ENCODE measurements around the gene CRYM. TPM values are rescaled to one million over a fixed set of nuclear protein-coding genes. Genes with fewer than 3 reads are reported as not detected.
"Not testable (repeated sequence)": the region's sequence is repeated elsewhere in the genome, so short reads cannot be mapped to it uniquely, and the experiment has no call there.

The CRYM gene
- total and polyA plus RNA-seq, 4 donors = 2.3 to 7.8 (median 7.0) TPM

GRCh38 chr16:21275529-21275928, 2.6 kb downstream of the CRYM start:
- H3K27ac ChIP-seq (ENCODE audit: low read depth in 1 of 2, low read length in 2 of 2) = no peak overlapping the region
- peaks cover 0 to 24% (median 14%) of the 10 kb centered on the region in 4 donors for H3K4me1 ChIP-seq (ENCODE audit: control insufficient read depth in 4 of 4, insufficient read depth in 4 of 4, low read length in 3 of 4)
- H3K9me3 ChIP-seq (ENCODE audit: control insufficient read depth in 4 of 4, low read length in 3 of 4) = no peaks in the 10 kb centered on the region
- TF ChIP-seq YY1 (IDR thresholded peaks at IDR 0.05) = no peak
- TF ChIP-seq NR2F2 (IDR thresholded peaks at IDR 0.05) = no peak
- TF ChIP-seq EGR1 (IDR thresholded peaks at IDR 0.05; ENCODE audit: low read depth in 2 of 2) = no peak
- no peak for TF ChIP-seq HNF4G (IDR thresholded peaks at IDR 0.05)
- H3K9ac ChIP-seq (ENCODE audit: low read depth in 1 of 2, low read length in 2 of 2) = no peak overlapping the region
- 93% methylated on average over 3 of the region's 3 CpGs for WGBS
- no peaks in the 10 kb centered on the region for H3K36me3 ChIP-seq (ENCODE audit: control insufficient read depth in 4 of 4, insufficient read depth in 3 of 4, low read depth in 1 of 4, low read length in 3 of 4)
- no peak for DNase-seq (ENCODE audit: low spot score)
- H3K27me3 ChIP-seq (ENCODE audit: control insufficient read depth in 4 of 4, insufficient read depth in 4 of 4, low read length in 3 of 4) = no peaks in the 10 kb centered on the region
- no peak overlapping the region for H3K4me3 ChIP-seq (ENCODE audit: low read depth in 1 of 3, low read length in 3 of 3)

GRCh38 chr16:21274172-21274726, 3.8 kb downstream of the CRYM start:
- Histone ChIP-seq H3K4me3 (ENCODE audit: low read depth in 1 of 3, low read length in 3 of 3) (no peak overlapping the region), H3K9me3 (ENCODE audit: control insufficient read depth in 4 of 4, low read length in 3 of 4) (no peaks in the 10 kb centered on the region), H3K36me3 (ENCODE audit: control insufficient read depth in 4 of 4, insufficient read depth in 3 of 4, low read depth in 1 of 4, low read length in 3 of 4) (no peaks in the 10 kb centered on the region), H3K4me1 (ENCODE audit: control insufficient read depth in 4 of 4, insufficient read depth in 4 of 4, low read length in 3 of 4) (peaks cover 0 to 21% (median 13%) of the 10 kb centered on the region in 4 donors), H3K9ac (ENCODE audit: low read depth in 1 of 2, low read length in 2 of 2) (no peak overlapping the region), H3K27me3 (ENCODE audit: control insufficient read depth in 4 of 4, insufficient read depth in 4 of 4, low read length in 3 of 4) (no peaks in the 10 kb centered on the region), H3K27ac (ENCODE audit: low read depth in 1 of 2, low read length in 2 of 2) (no peak overlapping the region)
- no peak for DNase-seq (ENCODE audit: low spot score)
- WGBS = 86% methylated on average over 5 of the region's 5 CpGs
- TF ChIP-seq RXRA (IDR thresholded peaks at IDR 0.05) (no peak), TAF1 (conservative IDR thresholded peaks at IDR 0.05) (no peak), GABPA (IDR thresholded peaks at IDR 0.05 in 1 of 2, conservative IDR thresholded peaks at IDR 0.05 in 1 of 2) (no peak), JUND (IDR thresholded peaks at IDR 0.05) (no peak), EGR1 (IDR thresholded peaks at IDR 0.05; ENCODE audit: low read depth in 2 of 2) (no peak), ATF3 (IDR thresholded peaks at IDR 0.05) (no peak), HNF4A (conservative IDR thresholded peaks at IDR 0.05) (no peak), HNF4G (IDR thresholded peaks at IDR 0.05) (no peak), REST (IDR thresholded peaks at IDR 0.05) (no peak), FOXA2 (IDR thresholded peaks at IDR 0.05) (no peak), RAD21 (IDR thresholded peaks at IDR 0.05) (no peak), NR2F2 (IDR thresholded peaks at IDR 0.05) (no peak), SP1 (IDR thresholded peaks at IDR 0.05) (no peak), YY1 (IDR thresholded peaks at IDR 0.05) (no peak)
- TF ChIP-seq, protein P1, sequence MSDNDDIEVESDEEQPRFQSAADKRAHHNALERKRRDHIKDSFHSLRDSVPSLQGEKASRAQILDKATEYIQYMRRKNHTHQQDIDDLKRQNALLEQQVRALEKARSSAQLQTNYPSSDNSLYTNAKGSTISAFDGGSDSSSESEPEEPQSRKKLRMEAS (IDR thresholded peaks at IDR 0.05) = no peak
- TF ChIP-seq, protein P2, sequence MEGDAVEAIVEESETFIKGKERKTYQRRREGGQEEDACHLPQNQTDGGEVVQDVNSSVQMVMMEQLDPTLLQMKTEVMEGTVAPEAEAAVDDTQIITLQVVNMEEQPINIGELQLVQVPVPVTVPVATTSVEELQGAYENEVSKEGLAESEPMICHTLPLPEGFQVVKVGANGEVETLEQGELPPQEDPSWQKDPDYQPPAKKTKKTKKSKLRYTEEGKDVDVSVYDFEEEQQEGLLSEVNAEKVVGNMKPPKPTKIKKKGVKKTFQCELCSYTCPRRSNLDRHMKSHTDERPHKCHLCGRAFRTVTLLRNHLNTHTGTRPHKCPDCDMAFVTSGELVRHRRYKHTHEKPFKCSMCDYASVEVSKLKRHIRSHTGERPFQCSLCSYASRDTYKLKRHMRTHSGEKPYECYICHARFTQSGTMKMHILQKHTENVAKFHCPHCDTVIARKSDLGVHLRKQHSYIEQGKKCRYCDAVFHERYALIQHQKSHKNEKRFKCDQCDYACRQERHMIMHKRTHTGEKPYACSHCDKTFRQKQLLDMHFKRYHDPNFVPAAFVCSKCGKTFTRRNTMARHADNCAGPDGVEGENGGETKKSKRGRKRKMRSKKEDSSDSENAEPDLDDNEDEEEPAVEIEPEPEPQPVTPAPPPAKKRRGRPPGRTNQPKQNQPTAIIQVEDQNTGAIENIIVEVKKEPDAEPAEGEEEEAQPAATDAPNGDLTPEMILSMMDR (IDR thresholded peaks at IDR 0.05; ENCODE audit: low read depth, low read length, missing input control) = no peak

DNA sequence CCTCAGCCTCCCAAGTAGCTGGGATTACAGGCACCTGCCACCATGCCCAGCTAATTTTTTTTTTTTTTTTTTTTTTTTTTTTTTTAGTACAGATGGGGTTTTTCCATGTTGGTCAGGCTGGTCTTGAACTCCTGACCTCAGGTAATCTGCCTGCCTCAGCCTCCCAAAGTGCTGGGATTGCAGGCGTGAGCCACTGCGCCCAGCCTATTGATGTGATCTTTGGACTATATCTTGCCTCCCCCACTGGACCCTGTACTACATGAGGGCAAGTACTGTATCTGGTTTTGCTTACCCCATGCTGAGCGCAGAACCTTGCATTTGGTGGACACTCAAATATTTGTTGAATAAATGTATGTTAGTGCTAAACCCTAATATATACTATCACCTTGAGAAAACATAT, 5.3 kb downstream of the CRYM start:
- not testable (repeated sequence) for DNase-seq (ENCODE audit: low spot score); H3K9me3 ChIP-seq (ENCODE audit: control insufficient read depth in 4 of 4, low read length in 3 of 4); H3K27me3 ChIP-seq (ENCODE audit: control insufficient read depth in 4 of 4, insufficient read depth in 4 of 4, low read length in 3 of 4); H3K27ac ChIP-seq (ENCODE audit: low read depth in 1 of 2, low read length in 2 of 2); H3K36me3 ChIP-seq (ENCODE audit: control insufficient read depth in 4 of 4, insufficient read depth in 3 of 4, low read depth in 1 of 4, low read length in 3 of 4); H3K4me1 ChIP-seq (ENCODE audit: control insufficient read depth in 4 of 4, insufficient read depth in 4 of 4, low read length in 3 of 4); H3K4me3 ChIP-seq (ENCODE audit: low read depth in 1 of 3, low read length in 3 of 3); H3K9ac ChIP-seq (ENCODE audit: low read depth in 1 of 2, low read length in 2 of 2)
- 96% methylated on average over 3 of the region's 3 CpGs for WGBS

Data from liver (tissue), 9 donors.